Fibroblast of lung (primary cell): ENCODE data around the gene PTPRM.

Experiments used
- CTCF ChIP-seq, 2 donors: IDR thresholded peaks in 1 of 2; conservative IDR thresholded peaks in 1 of 2; 1 replicate in 1 of 2; 2 replicates in 1 of 2; pipeline ENCODE4 v1.5.1; 2011 to 2012; ENCODE audit warnings: low read length in 2 of 2, control low read depth in 1 of 2, inconsistent platforms in 1 of 2, low read depth in 1 of 2, mild to moderate bottlenecking in 1 of 2
- EZH2 ChIP-seq: IDR thresholded peaks from 2 replicates; pipeline ENCODE4 v1.5.1; 2012; ENCODE audit warnings: low read length, control low read depth, mild to moderate bottlenecking; ENCODE audit errors: missing control alignments

GRCh38 chr18:7608174-7608550 is 41.0 kb downstream of the PTPRM start:
- no peak for TF ChIP-seq CTCF (conservative IDR thresholded peaks at IDR 0.05 in 1 of 2, IDR thresholded peaks at IDR 0.05 in 1 of 2; ENCODE audit: low read depth in 1 of 2, low read length in 2 of 2)
- TF ChIP-seq EZH2: no peak
